SK-N-DZ (cell line): ENCODE data around the gene PSME3IP1.

Source experiments
- DNase-seq: peaks from one replicate; pipeline ENCODE4 v3.0.0-alpha.2; 2015; ENCODE audit warnings: low spot score

PSME3IP1 gene

DNA sequence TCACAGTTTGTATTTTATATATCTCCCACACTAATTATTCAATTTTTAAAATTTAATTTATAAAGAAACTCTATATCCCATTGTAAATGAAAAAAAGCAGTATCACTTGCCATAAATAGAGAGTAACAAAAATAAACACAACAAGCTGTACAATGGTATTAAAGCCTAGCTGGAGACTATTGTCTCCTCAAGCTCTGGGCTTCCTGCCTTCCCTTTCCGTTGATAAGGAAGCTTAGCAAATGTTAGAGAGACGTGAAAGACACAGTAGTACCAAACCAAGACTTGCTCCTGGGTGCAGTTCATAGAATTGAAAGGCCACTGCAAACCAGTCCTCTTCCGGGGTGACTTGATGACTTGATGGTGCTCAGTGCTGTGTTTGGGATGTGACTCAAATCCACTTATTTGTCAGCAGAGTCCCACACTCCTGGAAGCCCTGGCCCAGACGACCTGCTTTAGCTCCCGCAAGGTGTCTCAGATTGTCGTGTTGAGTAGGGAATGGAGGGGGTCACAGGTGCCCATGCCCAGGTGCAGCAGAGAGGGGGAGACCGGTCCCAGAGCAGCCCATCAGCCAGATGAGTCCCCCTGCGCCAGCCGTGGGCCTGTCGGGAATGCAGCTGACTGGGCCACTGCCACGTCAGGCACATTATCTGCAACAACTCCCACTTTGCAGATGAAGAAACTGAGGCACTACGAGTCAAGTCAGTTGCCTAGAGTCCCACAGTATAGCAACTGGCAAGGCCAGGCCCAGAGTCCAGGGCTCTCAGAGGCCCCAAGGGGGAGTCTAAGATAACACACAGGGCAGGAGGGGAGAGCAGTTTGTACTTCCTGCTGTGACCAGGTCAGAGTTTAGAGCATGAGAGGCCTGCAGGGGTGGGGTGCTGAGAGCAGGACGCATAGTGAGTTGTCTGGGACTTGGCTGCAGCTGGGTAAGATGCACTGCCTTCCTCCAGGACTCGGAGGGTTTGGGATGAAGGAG is 40.5 kb downstream of the PSME3IP1 start:
- no peak for DNase-seq

DNA sequence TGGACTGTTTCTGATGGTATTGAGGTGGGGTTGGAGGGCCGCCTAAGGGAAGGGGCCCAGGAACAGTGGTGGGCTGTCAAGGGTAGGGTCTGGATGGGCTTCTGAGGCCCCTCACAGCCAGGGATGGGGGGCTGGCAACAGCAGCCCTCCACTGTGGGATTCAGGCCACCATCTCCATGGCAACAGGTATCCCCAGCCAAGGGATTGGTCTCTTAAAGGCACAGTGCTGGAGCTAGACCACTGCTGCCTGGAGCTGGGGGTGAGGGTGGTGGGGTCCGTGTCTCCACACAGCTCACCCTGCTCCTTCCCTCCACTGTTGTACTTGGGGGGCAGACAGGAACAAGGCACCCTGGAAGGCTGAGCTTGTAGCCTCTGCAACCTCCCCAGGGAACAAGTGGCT is 41.8 kb downstream of the PSME3IP1 start:
- no peak for DNase-seq

DNA sequence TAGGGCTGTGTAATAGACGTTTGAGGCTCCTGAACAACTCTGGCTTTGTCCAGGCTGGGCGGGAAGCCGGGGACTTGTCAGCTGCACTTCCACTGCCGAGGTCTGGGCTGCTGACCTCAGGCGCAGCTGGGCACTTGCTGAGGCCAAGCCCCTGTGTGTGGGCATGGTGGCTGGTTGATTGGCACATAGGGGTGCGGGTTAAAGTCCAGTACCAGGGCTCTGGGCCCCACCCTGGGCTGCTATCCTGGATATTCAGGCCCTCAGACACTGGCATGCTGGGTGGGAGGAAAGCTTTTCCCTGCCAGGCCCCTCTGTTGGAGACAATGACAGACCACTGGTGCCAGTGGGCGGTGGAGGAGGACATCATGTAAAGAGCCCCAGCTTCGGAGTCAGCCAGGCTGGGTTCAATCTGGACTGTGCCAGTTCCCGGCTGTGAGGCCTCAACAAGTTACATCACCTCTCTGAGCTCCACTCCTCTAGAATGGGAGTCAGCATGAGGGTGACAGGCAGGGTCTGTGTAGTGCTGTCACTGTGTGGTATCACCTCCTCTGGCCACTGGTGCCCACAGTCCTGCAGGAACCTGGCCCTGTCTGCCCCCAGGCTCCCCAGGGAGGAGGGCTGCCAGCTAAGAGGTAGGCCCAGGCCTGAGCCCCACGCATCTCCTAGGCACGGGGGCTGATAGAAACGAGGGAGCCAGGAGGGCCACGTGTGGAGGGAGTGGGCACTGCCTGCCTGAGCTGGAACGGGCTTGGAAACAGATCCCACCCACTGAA is 42.5 kb downstream of the PSME3IP1 start:
- DNase-seq = no peak

DNA sequence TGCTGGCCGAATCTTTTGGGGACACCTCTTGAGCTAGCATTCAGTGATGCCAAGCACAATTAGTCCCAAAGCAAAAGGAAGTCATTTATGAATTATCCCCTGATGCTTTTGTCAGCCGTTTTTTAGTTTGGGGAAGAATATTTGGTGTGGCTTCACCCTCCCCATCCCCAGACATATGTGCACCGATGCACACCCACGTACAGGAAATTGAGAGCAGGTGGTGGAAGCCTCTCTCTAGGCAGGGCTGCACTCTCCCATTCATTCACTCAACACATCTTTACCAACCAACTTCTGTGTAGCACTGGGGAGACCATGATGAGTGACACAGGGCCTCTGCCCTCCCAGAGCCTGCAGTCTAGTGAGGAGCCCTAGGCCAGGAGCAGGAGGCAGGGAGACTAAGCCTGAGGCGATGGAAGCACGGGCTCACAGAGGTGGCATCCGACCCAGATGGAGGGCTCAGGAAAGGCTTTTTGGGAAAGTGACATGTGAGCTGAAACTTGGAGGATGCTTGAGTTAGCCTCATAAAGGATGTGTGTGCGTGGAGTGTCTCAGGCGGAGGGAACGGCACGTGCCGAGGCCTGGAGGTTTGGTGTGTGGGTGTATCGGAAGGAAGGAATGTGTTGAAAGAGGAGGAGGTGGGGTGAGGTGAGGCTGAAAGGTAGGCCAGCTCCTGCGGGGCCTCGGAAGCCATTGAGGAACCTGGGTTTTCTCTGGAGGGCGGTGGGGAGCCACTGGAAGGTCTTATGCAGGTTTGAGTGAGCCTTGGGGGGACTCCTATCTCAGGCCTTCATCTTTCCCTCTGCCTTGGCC is 43.8 kb downstream of the PSME3IP1 start:
- DNase-seq = no peak

DNA sequence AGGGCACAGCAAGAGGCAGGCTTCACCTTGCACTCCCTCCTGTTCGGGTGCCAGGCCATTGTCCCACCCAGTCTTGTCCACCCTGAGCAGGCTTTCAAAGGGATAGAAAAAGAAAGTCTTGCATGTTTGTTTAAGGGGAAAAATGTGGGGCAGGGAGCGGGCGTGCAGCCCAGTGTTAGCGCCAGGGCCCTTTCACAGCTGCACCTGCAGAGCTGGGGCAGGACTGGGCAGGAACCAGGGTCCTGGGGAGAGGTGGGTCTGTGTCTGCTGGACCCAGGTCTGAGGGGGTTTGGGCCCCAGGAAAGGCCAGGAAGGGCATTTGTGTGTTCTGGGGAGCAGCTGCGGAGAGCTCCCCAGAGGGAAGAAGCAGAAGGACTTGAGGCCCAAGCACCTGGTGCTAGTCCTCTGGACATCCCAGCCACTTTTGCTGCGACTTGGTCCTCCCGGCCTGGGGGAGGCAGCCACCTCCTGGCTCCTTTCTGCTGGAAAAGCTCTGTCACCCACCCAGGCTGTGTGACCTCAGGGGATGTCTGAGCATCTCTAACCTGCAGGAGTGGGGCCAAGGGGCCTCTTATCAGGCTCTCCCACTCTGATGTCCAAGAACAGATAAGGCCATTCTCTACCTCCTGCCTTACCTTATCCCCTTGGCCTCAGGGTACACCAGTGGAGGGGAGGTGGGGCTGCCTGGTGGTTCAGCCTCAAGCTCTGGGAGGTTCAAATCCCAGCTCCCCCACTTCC is 44.7 kb downstream of the PSME3IP1 start:
- no peak for DNase-seq

DNA sequence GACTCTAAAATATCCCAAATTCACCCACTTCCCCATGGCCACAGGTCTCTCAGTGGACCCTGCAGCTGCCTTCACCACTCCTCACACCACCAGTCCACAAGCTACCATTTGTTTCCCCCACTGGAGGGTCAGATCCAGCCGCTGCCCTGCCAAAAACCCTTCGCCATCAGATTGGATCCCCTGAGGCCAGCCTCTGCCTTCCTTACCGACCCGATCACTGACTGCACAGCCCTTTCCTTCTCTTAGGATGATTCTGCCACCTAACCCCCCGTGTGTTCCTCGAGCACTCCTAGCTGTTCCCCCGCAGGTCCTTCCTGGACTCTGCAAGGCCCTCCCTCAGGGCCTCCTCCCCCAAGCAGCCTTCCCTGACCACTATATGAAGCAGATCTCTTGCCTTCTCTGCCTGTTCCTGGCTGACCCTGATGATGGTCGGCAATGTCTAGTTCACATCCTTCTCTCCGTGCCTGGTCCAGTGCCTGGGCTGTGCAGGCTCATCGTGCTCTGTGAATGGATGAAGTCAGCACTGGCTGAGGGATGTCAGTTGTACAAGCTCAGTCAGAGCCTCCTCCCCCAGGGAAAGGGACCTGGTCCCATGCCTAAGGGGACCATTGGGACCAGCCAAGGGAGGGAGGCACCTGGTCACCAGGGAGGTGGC is 47.4 kb downstream of the PSME3IP1 start:
- DNase-seq = no peak

DNA sequence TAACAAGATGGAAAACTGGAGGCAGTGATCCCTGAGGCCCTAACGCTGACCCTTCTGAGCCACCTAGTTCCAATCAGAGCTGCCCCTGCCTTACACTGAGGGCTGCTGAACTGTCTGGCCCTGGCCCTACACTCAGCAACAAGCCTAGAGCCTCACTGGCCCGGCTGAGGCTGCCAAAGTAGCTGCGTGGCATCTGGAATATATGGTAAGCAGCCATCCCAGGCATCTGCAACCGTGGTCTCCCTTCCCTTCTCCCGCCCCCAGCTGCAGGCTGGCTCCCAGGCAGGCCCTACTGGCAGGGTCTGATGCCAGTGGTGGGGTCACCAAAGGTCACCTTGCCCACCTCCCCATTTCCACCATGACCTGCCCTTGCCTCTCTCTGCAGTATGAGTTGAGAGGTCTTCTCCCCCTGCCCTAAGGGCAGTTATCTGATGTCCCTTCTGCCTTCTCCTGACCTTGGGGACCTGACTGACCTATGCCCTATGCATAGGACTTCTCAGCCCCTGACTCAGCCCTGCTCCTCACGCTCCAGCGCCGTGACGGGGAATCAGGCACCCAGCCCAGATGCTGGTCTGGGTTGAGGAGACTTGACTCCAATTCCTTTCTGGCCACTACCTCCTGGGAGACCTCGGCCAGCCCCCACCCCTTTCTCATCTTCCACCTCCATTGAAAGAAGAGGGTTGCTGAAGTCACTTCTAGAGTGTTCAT is 48.1 kb downstream of the PSME3IP1 start:
- no peak for DNase-seq

DNA sequence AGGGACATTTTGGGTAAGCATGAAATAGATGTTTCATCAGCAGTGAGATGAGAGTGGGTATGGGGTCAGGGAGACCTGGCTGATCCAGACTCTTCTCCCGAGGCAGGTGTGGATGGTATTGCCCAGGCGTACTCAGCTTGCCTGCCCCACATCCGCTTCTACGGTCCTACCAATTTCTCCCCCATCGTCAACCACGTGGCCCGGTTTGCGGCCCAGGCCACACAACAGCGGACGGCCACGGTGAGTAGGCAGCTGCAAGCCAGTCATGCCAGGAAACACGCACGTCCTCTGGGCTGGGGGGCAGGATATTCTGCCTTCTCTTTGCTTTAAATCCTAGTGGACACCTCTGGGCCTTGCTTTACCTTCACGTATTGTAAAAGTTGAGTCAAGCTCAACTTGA is 48.8 kb downstream of the PSME3IP1 start:
- DNase-seq = no peak

DNA sequence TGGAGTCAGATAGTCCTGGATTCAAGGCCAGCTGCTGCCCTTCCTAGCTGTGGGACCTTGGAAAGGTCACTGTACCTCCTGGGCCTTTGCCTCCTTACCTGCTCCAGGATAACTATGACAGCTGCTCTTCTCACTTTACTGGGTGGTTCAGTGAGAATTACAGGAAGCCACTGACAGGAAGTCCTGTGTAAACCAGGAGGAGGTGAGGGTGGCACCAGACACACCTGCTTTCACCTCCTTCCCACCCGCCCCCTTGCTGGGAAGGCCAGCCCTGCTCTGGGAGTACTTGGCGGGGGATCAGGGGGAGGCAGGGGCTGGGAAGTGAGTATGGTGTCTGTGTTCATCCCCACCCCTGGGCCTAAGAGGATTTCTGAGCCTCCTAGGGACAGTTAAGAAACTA is 50.9 kb downstream of the PSME3IP1 start:
- DNase-seq = no peak

DNA sequence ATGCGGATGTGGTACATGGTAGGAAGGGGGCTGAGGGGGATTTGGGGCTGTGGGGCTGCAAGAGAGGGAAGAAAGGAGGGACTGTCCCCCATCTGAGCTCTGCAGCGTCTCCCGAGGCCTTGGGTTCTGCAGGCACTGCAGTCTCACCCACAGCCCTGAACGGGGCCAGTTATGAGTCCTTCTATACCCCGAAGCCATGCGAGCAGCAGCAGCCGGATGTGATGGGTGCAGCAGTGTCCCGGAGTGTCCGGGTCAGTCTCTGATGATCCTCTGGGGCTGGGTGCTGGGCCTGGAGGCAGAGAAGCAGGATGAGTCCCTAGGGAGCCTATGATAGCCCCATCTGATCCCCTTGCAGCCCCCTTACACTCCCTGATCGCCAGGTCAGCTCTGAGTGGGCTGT is 52.0 kb downstream of the PSME3IP1 start:
- DNase-seq = no peak

DNA sequence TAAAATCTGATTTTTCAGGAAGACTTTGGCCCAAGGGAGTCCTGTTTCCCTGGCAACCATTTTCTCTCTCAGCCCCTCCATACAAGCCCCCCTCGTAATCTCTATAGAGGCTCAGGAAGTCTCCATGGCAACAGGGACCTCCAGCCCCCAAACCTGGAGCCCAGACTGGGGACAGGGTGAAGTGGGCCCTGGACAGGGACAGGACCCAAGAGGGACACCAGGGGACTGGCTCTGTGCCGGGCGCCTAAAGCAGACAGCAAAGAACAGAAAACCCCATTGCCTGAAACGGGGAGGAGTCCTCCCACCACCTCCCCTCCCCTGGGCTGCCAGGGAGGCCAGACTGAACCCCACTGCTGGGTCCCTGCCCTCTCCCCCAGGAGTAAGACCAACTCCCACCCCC is 52.8 kb downstream of the PSME3IP1 start:
- no peak for DNase-seq

DNA sequence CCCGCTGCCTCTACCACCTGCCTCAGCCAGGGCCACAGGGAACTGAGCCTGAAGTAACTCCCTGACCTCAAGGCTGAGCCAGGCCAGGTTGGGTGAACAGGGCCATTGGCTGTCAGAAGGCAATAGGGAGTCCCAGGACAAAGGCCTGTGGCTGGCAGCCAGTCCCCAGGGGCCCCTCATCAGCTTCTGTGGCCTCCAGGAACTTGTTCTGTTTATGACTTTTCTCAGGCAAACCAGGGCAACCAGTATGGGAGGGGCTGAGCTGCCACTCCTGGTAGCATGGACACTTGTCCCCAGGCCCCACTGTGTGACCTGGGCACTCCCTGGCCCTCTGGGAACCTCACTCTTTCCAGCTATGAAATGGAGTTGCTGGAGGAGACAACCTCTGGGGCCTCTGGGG is 53.4 kb downstream of the PSME3IP1 start:
- DNase-seq = no peak

DNA sequence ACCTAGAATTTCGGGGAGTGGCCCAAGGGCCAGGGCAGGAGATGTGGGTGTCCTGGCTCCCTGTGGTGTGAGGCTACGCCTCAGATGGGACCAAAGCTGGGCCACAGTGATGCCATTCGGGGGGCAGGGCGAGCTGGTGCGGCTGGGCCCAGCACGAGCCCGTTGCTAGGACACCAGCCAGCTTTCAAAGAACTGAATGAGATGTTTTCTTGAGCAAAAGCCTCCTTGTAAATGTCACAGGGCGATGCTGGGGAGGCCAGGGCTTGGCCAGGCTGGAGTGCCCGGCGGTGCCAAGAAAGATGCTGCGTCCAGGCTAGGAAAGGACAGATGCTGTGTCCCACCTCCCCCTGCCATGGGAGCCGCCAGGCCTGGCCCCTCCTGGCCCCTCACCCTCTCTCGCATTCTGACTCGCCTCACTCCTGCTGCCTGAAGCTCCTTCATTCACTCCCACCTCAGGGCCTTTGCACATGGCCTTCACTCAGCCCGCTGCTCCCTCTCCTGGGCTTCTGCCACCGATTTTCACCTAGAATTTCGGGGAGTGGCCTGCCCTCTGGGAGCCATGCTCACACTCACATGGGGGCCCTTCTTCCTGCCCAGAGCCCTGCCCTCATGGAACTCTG is 54.4 kb downstream of the PSME3IP1 start:
- no peak for DNase-seq

DNA sequence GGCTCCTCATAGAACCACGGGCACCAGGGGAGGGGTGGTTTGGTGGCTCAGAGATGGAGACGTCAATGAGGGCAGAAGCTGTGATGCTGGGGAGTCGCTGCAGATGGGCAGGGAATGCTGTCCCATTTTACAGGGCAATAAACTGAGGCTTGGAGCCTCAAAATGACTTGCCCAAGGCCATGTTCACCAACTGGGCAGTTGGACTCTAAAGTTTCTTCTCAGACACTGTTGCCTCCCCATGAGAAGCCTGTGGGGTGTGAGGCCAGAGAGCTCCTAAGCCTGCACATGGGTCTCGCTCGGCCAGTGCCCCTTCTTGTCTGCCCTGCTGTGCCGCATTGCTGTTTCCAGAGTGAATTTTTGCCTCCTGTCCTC is 54.9 kb downstream of the PSME3IP1 start:
- no peak for DNase-seq

DNA sequence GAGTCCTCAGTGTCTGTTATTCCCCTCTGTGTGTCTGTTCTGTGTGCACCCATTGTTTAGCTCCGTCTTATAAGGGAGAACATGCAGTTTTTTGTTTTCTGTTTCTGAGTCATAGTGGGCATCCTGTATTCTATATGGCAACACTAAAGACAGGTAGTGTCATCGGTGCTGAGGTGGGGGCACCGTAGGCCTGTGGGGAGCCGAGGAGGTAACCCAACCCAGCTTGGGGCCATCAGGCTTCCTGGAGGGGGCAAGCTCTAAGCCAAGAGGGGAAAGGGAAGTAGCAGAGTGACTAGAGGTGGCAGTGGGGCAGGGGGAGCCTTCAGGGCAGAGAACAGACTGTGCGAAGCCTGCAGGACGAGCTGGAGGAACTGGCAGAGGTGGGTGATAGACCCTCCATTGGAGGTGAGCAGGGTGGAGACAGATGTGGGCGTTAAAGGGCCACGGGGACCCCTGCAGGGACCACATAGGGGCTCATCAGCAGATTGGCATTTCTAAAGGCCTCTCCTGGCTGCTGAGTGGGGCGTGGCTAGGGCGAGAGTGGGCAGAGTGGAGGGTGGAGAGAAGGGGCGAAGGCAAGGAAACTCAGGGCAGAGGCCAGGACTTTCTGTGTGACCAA is 57.0 kb downstream of the PSME3IP1 start:
- DNase-seq = no peak

DNA sequence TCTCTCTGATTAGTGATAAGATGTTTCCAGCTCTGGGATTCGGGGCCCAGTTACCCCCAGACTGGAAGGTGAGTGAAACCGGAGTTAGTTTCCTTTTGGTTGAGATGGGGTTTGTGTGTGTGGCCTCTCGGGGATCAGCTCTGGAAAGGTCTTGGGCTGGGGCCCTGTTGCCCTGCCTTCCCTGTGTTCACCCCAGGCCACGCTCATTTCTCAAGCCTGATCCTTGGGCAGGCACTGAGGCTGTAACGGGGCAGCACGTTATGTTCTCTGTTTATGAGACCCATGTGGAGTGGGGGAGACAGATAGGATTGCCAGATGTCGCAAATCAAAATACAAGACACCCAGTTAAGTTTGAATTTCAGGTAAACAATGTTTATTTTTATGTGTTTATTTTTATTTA is 58.0 kb downstream of the PSME3IP1 start:
- no peak for DNase-seq

DNA sequence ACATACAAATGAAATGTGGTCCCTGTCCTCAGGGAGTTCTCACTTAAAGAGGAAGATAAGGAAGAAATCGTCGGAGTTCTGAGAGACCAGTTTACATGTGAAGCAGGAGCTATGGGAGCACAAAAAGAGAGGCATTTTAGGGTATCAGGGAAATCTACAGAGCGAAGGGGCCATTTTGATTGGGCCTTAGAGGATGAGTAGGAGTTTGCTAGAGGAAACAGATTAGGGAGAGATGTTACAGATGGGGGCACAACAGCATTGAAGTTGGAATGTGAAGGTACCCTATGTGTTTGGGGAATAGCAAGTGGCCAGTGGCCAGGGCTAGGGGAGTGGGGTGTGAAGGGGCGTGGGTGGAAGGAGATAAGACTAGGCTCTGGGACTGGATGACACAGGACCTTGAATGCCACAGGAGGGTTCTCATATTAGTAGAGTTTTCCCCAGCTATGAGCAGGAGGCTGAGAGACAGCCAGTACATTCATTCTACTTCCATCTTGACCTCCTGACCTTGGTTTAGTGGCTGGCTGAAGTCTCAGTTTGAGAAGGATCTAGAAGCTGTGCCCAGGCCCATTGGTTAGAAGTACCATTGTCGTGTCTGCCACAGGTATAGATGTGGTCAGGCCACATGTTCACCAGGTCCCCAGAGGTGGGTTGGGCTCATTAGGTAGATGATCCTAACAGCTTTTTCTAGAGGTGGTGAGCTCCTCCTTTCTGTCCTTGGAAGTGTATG is 58.6 kb downstream of the PSME3IP1 start:
- no peak for DNase-seq

DNA sequence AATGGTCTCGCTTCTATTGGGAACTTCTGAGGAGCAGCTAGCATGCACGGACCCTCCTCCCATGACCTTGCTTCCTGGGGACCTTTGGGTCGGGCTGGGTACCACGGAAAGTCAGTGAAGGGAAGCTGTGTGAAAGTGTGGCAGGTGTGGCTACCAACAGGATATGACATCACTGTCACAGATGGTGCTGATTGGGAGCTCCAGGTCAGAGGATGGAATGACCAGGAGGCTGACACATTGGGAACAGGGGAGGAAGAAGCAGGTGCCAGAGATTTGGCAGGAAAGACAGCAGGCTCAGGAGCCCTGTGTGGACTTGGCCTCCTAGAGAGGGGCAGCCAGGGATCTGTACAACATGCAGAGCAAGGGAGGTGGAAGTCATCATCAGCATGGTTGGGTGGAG is 59.4 kb downstream of the PSME3IP1 start:
- no peak for DNase-seq

DNA sequence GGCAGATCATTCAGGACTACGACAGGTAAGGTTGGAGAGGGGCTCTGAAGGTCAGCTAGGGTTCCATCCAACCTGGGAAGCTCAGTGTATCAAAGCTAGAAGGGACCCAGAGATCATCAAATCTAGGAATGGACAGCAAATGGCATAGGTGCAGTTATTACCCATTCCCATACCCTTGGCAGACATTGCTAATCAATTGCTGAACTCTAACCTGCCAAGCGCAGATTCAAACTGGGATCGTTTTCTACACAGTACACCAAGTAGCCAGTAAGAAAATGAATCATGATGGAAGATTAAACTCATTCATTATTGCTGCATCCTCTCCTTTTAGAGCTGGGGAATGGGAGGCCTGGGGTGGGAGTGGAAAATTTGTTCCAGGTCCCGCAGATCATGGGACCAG is 59.9 kb downstream of the PSME3IP1 start:
- no peak for DNase-seq
